ENCODE results near the gene YBX2. TPM values are rescaled to one million over a fixed set of nuclear protein-coding genes. Genes with fewer than 3 reads are reported as not detected.
A peak's percentile ranks its signal among the peaks of the same experiment; 100 is the strongest.

The YBX2 gene
- total and polyA plus RNA-seq, 2 donors (not counting 1 experiment from before 2014, with no cell fraction given): under 0.01 TPM; not detected in 1

- Histone ChIP-seq H2AFZ (ENCODE audit: low read length) (no peak overlapping the region), H3K36me3 (ENCODE audit: control insufficient read depth, insufficient read depth, low read length) (peaks cover 1% of the 10 kb centered on the region), H3K27me3 (ENCODE audit: control insufficient read depth, insufficient read depth, low read length) (no peaks in the 10 kb centered on the region), H3K9me3 (ENCODE audit: control insufficient read depth, insufficient read depth, low read depth, low read length) (no peaks in the 10 kb centered on the region), H3K9ac (ENCODE audit: insufficient read depth, low read length) (no peak overlapping the region), H3K4me3 (replicated peaks in 1 of 4; ENCODE audit: control extremely low read depth in 1 of 4, insufficient read depth in 1 of 4, low read depth in 3 of 4, low read length in 4 of 4) (no peak overlapping the region), H3K27ac (ENCODE audit: insufficient read depth, low read length) (no peak overlapping the region), H4K20me1 (ENCODE audit: control insufficient read depth, extremely low read depth, insufficient read depth, low read length) (no peaks in the 10 kb centered on the region), H3K4me1 (ENCODE audit: control insufficient read depth, extremely low read depth, insufficient read depth, low read length) (no peaks in the 10 kb centered on the region), H3K79me2 (ENCODE audit: control insufficient read depth, insufficient read depth, low read length) (no peaks in the 10 kb centered on the region), H3K4me2 (ENCODE audit: extremely low read depth, insufficient read depth, low read length) (no peak overlapping the region)
- TF ChIP-seq CTCF (conservative IDR thresholded peaks at IDR 0.05 in 1 of 2, IDR thresholded peaks at IDR 0.05 in 1 of 2; ENCODE audit: low read depth in 1 of 2, low read length in 2 of 2): no peak
- DNase-seq (ENCODE audit: low read depth in 2 of 2): peak; percentile 34 to 39
These were observed 35.5 kb downstream of the YBX2 start for GRCh38 chr17:7258731-7259554.

GRCh38 chr17:7256766-7257456 lies 37.5 kb downstream of the YBX2 start:
- no peak overlapping the region for H3K9ac ChIP-seq (ENCODE audit: insufficient read depth, low read length)
- no peaks in the 10 kb centered on the region for H3K9me3 ChIP-seq (ENCODE audit: control insufficient read depth, insufficient read depth, low read depth, low read length)
- peaks cover 9% of the 10 kb centered on the region for H3K79me2 ChIP-seq (ENCODE audit: control insufficient read depth, insufficient read depth, low read length)
- H3K4me2 ChIP-seq (ENCODE audit: extremely low read depth, insufficient read depth, low read length): no peak overlapping the region
- H3K27ac ChIP-seq (ENCODE audit: insufficient read depth, low read length): no peak overlapping the region
- H2AFZ ChIP-seq (ENCODE audit: low read length): no peak overlapping the region
- H3K36me3 ChIP-seq (ENCODE audit: control insufficient read depth, insufficient read depth, low read length): peaks cover 1% of the 10 kb centered on the region
- H3K27me3 ChIP-seq (ENCODE audit: control insufficient read depth, insufficient read depth, low read length): no peaks in the 10 kb centered on the region
- no peaks in the 10 kb centered on the region for H3K4me1 ChIP-seq (ENCODE audit: control insufficient read depth, extremely low read depth, insufficient read depth, low read length)
- TF ChIP-seq EZH2 (IDR thresholded peaks at IDR 0.05; ENCODE audit: low read length, missing control alignments) (no peak), CTCF (conservative IDR thresholded peaks at IDR 0.05 in 1 of 2, IDR thresholded peaks at IDR 0.05 in 1 of 2; ENCODE audit: low read depth in 1 of 2, low read length in 2 of 2) (no peak)
- H3K4me3 ChIP-seq (replicated peaks in 1 of 4; ENCODE audit: control extremely low read depth in 1 of 4, insufficient read depth in 1 of 4, low read depth in 3 of 4, low read length in 4 of 4): no peak overlapping the region
- H4K20me1 ChIP-seq (ENCODE audit: control insufficient read depth, extremely low read depth, insufficient read depth, low read length): no peaks in the 10 kb centered on the region
- no peak for DNase-seq (ENCODE audit: low read depth in 2 of 2)

- DNase-seq (ENCODE audit: low read depth in 2 of 2): no peak
These were observed 39.9 kb downstream of the YBX2 start for GRCh38 chr17:7254511-7254910.

More at GRCh38 chr17:7254511-7254910, 39.9 kb downstream of the YBX2 start:
- H3K4me1 ChIP-seq (ENCODE audit: control insufficient read depth, extremely low read depth, insufficient read depth, low read length): peaks cover 3% of the 10 kb centered on the region
- H2AFZ ChIP-seq (ENCODE audit: low read length): no peak overlapping the region
- no peak overlapping the region for H3K9ac ChIP-seq (ENCODE audit: insufficient read depth, low read length)
- H4K20me1 ChIP-seq (ENCODE audit: control insufficient read depth, extremely low read depth, insufficient read depth, low read length): no peaks in the 10 kb centered on the region
- peaks cover 1% of the 10 kb centered on the region for H3K36me3 ChIP-seq (ENCODE audit: control insufficient read depth, insufficient read depth, low read length)
- H3K79me2 ChIP-seq (ENCODE audit: control insufficient read depth, insufficient read depth, low read length): peaks cover 28% of the 10 kb centered on the region
- H3K4me3 ChIP-seq (replicated peaks in 1 of 4; ENCODE audit: control extremely low read depth in 1 of 4, insufficient read depth in 1 of 4, low read depth in 3 of 4, low read length in 4 of 4): no peak overlapping the region
- H3K4me2 ChIP-seq (ENCODE audit: extremely low read depth, insufficient read depth, low read length): no peak overlapping the region
- TF ChIP-seq EZH2 (IDR thresholded peaks at IDR 0.05; ENCODE audit: low read length, missing control alignments): no peak
- H3K9me3 ChIP-seq (ENCODE audit: control insufficient read depth, insufficient read depth, low read depth, low read length): no peaks in the 10 kb centered on the region
- no peak overlapping the region for H3K27ac ChIP-seq (ENCODE audit: insufficient read depth, low read length)
- H3K27me3 ChIP-seq (ENCODE audit: control insufficient read depth, insufficient read depth, low read length): no peaks in the 10 kb centered on the region

All from fibroblast of lung (primary cell).